ENCODE results near the gene CST3.
"Not testable (repeated sequence)": the region's sequence is repeated elsewhere in the genome, so short reads cannot be mapped to it uniquely, and the experiment has no call there.

CST3 gene

GRCh38 chr20:23637282-23638221 lies at the start of gene CST3:
Gene CST3 (minus strand): TSS chr20:23637955. CDS start chr20:23637862, 93 bp downstream.
- DNase-seq = no peak

- no peak for DNase-seq
Observed at GRCh38 chr20:23686046-23686750, 48.4 kb upstream of the CST3 start.

GRCh38 chr20:23685529-23685896 lies 47.8 kb upstream of the CST3 start:
- not testable (repeated sequence) for DNase-seq

GRCh38 chr20:23684261-23684660 lies 46.5 kb upstream of the CST3 start:
- DNase-seq = no peak

GRCh38 chr20:23683807-23684206 lies 46.1 kb upstream of the CST3 start:
- DNase-seq = no peak

GRCh38 chr20:23683281-23683680 lies 45.5 kb upstream of the CST3 start:
- DNase-seq = no peak

- DNase-seq = no peak
Observed at GRCh38 chr20:23680146-23680545, 42.4 kb upstream of the CST3 start.

DNA sequence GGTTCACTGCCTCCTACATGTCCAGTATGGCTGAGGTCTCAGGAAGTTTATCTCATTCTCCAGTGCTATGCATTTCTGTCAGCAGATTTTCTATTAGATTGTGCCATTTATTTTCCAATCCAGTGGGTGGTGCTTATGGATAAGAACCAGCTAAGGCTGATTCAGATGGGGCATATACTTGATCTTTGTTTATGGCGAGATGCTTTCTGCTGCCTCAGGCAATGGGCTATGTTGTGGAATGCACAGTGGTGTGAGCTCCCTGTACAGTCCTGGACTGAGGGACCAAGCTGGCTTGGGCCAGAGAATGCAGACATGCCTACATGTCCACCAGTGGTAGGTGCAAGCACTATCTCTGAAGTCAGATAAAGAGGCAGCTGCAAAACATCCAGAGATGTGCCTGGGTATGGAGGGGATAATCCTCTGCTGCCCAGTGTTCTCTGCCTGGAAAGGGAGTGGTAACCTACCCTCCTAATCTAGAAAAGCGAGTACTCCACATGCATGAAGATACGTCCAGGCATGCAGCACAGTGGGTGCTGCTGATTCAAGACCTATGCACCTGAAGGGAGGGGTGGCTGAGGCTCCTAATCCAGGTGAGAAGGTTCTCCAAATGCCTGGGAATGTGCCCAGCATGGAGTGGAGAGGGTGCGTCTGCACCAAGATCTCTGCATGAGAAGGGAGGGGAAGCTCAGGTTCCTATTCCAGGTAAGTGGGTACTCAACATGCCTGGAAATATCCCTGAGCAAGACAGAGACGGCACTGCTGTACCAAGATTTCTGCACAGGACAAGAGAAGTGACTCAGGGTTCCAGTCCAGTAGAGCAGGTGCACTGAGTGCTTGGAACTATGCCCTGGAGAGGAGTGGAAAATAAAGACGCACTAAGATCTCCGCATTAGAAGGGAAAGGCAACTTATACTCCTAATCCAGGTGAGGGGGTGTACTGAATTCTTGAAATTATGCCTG lies 41.7 kb upstream of the CST3 start:
- DNase-seq = no peak

DNA sequence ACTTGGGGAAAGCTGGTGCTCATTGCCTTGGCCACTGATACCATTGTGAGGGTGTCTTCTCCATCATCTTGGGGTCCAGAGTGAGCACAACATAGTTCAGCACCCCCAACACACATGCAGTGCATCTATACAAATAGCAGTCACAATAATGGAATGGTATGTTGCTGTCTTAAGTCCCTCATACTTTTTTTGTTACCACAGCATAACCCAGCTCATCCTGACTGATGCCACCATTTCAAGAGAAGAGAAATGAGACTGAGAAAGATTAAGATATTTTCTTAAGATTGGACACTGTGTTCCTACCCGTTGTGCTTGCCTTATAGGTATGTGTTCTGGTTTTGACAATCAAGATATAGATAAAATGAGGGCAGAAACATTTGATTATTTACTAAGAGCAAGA lies 35.5 kb upstream of the CST3 start:
- DNase-seq = no peak

DNA sequence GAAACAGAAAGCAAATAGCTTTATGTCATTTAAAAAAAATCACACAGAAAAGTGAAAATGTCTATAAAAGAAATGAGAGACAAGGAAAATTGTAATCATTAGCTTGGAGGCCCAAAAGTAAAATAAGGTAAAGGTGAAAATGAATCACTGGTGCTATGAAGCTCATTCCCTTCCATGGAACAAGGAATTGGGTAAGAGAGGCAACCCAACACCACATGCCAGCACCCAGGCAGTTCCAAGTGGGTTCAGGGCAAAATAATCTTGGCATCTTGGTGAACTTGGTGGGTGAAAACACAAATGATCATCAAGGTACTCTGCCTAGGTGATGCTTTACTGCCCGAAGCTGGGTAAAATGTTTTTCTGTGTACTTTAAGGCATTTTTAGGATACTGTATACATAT lies 34.4 kb upstream of the CST3 start:
- DNase-seq = no peak

DNA sequence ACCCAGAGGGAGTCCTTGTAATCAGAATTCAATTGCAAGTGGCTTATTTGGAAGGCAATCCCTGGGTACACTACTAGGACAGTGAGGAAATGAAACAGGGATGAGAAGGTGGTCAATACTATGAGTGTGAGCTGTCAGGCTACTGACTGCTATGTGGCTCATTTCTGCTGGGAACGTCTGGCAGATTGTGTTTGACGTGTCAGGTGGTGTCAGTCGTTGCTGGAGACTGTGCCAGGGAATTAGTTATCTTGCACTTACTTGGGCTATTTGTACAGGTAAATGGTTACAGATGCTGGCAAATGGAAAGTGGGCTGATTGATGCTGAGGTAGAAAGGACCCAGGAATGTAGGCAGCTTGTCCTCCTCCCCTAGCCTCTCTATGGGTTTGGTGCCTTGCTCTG lies 33.7 kb upstream of the CST3 start:
- DNase-seq = no peak

DNA sequence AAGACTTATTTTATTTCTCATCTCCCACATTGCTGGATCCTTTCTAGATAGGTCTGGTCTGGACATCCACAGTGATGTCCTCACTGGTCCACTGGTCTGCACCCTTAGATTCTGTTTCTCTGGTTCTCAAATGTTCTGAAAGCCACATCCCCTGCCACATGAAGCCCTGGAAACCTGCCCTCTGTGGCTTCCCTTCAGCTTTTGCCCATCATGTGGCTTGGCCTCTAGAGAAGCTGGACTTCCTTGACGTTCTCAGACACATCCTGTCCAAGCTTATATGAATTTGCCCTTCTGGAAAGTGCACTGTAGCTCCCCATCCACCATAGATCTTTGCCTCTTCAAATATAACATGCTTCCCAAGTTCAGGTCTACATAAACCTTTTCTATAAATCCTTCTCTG lies 32.6 kb upstream of the CST3 start:
- DNase-seq = no peak

GRCh38 chr20:23669866-23670265 lies 32.1 kb upstream of the CST3 start:
- no peak for DNase-seq

- no peak for DNase-seq
Observed at GRCh38 chr20:23669327-23669726, 31.6 kb upstream of the CST3 start.

DNA sequence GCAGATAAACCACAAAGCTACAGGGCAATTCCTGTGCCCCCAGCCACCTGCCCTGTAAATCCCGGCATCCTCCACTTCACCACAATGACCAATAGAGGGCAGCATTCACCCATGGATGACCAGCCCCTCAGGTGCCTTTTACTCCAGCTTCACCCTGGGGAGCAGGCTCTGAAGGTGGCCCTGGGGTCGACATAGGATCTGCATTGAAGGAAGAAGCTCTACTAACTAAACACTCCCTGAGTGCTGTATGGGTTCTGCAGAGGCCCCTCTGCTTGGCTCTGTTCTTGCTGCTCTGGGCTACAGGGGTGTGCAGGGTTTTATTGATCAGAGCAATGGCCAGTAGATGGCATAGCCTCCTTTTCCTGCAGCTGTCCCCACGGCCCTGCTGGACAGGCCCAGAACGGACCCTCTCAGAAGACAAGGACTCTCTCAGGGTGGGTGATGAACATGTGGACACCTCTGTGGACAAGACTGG lies 30.8 kb upstream of the CST3 start:
- no peak for DNase-seq

- no peak for DNase-seq
Observed at GRCh38 chr20:23667666-23668065, 29.9 kb upstream of the CST3 start.

DNA sequence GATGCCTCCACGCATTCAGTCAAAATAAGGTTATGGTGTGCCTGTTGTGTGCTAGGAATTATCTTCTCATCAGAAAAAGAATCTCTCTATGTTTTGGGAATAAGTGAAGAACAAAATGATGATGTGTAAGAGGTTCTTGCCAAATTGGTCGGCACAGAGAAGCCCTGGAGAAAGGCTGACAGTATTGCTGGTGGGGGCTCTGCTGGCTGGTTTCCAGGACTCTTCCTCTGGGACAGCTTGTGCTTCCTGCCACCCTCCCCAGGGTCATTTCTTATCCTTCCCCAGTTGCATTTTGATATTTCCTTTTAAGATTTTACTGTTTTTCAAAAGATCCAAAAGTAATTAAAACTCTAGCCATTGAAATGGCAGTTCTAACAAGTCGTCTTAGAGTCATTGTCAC lies 28.9 kb upstream of the CST3 start:
- no peak for DNase-seq

GRCh38 chr20:23666189-23666588 lies 28.4 kb upstream of the CST3 start:
- no peak for DNase-seq

DNA sequence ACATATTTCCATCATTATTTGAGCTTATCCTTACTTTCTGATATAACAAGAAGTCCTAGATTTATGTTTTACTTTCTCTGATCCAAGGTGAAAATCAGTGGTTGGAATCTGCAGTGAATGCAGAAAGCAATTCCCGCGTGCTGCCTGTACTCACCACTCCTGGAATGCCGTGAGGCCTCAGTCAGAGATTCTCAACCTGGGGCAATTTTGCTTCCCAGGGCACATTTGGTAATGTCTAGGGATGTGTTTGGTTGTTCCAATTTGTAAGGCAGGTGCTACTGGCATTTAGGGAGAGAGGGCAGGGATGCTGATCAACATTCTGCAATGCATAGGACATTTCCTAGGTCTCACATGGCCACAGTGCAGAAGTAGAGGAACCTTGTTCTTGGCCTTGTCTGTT lies 27.2 kb upstream of the CST3 start:
- DNase-seq = no peak

DNA sequence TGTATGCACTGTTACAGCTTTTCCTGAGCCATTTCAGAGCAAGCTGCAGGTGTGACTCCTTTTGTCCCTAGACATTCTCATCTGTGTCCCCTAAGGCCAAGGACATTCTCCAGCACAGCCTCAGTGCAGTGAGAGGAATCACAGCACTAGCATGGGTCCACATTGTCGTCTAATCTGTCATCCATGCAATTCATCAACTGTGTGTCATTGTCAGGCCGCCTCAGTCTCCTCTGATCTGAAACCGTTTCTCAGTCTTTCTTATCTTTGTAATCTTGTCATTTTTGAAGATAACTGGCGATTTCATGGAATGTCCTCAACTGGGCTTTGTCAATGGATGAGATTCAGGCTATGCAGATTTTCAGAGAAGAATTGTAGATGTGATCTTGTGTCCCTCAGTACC lies 26.3 kb upstream of the CST3 start:
- not testable (repeated sequence) for DNase-seq

DNA sequence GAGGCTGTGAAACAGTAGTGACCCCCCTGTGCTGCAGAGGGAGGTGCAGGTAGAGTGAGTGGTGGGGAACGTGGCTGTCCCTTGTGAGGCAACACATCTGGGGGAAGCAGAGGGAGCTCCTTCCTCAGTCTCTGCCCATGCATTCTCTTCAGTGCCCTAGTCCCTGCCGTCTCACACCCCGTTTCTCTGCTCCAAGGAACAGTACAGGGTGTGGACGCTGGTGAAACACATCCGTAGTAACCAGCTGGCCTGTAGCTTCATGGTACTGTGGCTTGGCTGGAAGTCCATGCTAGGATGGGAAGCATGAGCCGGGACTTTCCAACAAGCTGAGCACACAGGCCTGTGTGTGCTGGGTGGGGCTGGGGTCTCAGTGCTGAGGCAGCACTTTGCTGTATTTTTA lies 25.4 kb upstream of the CST3 start:
- no peak for DNase-seq

GRCh38 chr20:23662276-23662870 lies 24.6 kb upstream of the CST3 start:
- DNase-seq = no peak

- no peak for DNase-seq
Observed at GRCh38 chr20:23661002-23661429, 23.3 kb upstream of the CST3 start.
